ENCODE results near the gene SKIDA1.

Gene SKIDA1

GRCh38 chr10:21499701-21500577 is 25.5 kb downstream of the SKIDA1 start:
- peak; percentile 33 to 40 for DNase-seq

DNA sequence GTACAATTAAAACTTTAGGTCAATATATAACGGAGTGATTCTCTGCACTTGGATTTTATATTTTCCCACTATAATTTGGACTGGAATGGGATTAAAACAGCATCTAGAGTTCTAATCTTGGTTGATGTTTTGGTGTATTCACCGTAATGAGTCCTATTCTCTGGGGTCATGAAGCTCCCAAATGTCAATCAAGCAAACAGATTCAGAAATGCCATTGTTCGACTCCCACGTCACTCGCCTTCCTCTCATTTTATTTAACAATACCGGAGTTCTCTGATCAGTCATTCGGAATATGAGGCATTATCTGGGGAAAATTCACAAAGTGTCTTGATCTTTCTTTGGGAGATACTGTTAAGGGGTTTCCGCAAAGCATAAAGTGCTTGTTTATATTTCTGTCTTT is 26.5 kb downstream of the SKIDA1 start:
- no peak for DNase-seq

DNA sequence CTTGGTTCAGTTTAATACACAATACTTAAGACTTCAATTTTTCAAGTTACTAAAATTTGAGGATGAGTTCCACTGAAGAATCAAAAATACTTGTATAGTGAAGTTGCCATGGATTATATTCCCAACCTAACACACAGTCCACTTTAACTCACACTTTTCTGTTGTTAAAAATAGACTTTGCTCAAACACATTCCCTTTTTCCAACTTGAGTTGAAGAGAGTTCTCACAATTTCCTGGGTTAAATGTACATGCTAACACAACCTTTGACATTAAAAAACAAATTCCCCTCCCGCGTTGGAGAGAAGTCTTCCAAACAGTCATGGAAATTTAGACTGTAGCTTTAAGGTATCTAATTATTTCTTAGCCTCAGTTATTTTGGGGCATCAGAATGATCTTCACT is 27.1 kb downstream of the SKIDA1 start:
- DNase-seq: no peak

DNA sequence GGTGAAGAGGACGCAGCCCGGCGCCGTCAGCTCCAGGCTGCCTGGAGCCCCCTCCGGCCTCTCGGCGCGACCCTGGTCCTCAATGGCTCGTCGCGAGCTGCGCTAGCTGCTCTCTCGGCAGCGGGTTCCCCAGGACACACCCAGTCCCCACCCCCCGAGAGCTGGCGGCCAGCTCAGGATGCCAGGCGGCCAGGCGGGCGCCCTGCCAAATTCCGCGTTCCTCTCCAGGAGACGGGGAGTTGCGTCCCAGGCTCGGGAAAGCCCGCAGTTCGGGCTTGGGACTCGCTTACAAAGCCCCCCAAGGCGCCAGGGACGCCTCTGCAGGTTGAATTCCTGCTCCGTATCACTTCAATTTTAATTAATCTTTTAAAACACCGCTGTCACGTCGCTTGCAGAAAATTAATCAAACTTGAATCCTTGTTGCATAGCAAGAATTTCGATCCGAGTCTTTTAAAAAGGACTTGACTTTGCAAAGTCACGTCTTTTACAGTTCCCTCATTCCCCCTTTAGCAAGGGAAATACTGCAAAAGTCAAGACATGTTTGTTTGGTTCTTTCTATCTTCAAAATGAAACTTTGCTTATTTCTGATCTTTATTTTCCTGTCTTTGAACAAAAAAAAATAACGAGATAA is 28.2 kb downstream of the SKIDA1 start:
- peak; percentile 36 to 53 for DNase-seq

DNA sequence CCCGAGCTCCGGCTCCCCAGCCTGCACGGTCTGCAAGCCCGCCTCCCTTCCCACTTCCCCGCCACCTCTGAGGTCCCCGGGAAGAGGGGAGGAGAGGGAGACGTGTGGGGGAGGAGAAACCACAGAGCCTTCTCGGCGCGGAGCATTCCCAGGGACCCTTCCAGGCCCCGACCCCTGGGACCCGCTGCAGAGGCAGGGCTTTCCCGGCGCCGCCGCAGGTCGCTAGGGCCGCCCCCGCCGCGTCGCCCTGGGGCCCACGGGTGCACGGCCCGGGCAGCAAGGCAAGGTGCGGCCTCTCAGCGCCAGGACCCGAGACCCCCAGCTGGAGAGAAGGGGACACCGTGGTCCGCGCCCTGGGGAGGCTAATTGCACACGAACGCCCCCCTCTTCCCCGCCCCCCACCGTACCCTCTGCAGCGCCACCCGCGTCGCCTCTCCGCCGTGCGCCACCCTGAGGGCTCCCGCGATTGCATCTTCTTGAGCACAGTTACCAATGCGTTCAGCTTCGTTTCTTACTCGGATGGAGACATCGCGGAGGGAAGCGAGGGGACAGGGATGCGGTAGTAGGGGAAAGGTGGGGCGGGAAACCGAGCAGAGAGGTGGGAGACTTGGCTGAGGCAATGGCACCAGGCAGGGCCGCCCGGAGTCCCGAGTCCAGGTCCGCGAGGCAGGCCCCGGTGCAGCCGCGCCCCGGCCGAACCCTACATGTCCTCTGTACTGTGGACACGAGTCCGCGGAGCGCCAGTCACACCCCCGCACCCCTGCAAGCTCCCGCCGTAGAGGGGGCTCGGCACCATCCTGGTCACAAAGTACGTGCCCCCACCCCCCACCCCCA is 28.9 kb downstream of the SKIDA1 start:
- DNase-seq: peak; percentile 59 to 62

- peak; percentile 91 for DNase-seq
Observed at GRCh38 chr10:21495752-21496342, 29.6 kb downstream of the SKIDA1 start.

GRCh38 chr10:21495002-21495751 is 30.3 kb downstream of the SKIDA1 start:
- no peak for DNase-seq

DNA sequence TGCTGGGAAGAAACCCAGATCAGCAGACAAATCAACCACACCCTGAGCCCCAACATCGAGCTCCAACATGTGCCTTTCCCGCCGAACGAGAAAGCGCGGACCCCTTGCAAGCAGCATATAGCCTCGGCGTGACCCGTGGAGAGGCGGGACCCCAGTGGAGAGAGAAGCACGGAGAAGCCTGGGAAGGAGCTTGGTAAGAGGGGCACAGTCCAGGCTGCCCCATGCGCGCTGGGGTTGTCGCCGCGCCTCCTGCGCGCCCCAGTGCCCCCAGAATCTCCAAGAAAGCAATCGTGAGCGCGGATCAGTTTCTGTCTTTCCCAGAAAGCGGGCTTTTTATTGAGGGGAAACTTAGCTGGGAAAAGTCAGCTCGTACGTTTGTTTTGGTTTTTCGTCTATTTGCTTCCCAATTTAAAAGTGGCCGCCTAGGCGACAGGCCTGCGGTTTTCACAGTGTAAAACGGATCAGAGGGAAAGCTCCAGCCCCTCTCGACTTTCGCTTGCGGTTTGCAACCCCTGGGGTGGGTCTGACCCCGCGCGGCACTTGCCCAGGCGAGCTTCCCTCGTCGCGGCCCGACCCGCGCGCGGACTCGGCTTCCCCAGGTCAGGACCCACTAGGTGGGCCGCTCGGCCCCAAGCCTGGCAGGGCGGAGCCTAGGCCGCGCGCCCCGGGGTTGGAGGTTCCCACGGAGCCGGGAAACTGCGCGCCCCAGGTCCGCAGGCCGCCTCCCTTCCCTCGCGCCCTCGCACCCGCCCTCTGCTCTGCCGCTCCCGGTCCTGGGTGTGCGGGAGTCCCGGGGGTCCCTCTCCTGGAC is 31.1 kb downstream of the SKIDA1 start:
- peak; percentile 29 to 44 for DNase-seq

DNA sequence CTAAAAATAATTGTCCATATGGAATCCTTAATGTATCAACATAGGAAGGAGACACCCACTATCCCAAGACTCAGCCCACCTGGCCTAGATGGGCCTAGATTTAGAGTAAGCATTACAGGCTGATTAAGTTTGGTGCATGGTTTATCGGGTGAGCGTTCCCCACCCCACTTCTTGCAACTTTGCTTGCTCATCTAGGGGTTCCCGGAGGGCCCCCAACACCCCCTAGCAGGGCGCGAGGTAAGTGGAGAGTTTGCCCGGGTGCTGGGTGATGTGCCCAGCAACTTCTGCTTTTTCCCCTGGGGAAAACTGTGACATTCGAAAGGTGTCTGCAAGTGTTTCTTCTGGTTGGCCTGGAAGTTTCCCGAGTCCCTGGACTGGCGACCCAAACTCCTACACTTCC is 31.7 kb downstream of the SKIDA1 start:
- DNase-seq: no peak

- no peak for DNase-seq
Observed at GRCh38 chr10:21492421-21492820, 33.1 kb downstream of the SKIDA1 start.

GRCh38 chr10:21490711-21491105 is 34.8 kb downstream of the SKIDA1 start:
- no peak for DNase-seq

DNA sequence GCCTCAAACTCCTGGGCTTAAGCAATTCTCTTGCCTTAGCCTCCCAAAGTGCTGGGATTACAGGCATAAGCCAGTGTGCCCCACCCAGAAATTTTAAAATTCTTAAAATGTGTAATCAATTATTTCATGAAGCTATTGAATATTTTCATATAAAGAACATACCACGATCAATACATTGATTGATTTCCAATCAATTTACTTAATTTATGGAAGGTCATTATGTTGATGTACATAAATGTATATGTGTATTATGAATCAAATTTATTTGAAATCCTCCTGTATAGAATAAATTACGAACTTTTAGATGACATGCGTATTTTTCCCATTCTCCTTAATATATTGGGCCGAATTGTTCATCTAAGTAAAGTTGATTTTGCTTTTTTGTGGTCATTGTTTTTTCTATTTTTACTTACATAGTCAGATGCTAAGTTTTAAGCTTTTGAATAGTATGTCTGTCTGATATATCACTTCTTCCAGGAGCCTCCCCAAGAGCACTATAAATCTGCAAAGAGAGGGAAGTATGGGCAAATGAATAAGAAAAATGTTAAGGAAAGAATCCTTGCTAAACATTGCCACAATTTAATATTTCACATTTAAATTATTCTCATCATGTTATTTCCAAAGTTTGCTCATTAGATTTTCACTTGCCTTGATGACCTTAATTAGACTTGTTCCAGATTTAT is 35.3 kb downstream of the SKIDA1 start:
- no peak for DNase-seq

DNA sequence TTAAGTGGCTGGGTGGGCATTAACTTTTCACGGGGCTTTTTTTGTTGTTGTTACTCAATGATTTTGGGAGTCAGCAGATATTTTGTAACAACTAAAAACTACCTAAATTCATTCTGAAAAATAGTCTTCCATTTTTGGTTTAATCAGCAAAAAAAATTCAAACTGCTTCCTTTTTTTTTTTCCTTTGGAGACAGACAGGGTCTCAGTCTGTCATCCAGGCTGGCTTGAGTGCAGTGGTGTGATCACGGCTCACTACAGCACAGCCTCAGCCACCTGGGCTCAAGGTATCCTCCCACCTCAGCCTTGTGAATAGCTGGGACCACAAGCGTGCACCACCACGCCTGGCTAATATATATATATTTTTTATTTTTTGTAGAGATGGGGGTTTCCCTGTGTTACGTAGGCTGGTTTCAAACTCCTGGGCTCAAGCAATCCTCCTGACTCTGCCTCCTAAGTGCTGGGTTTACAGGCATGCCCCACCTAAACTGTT is 36.5 kb downstream of the SKIDA1 start:
- DNase-seq: no peak

GRCh38 chr10:21488246-21488956 is 37.1 kb downstream of the SKIDA1 start:
- no peak for DNase-seq

GRCh38 chr10:21487416-21488180 is 37.9 kb downstream of the SKIDA1 start:
- DNase-seq: no peak

- no peak for DNase-seq
Observed at GRCh38 chr10:21482821-21483220, 42.7 kb downstream of the SKIDA1 start.

GRCh38 chr10:21481407-21481806 is 44.1 kb downstream of the SKIDA1 start:
- no peak for DNase-seq

DNA sequence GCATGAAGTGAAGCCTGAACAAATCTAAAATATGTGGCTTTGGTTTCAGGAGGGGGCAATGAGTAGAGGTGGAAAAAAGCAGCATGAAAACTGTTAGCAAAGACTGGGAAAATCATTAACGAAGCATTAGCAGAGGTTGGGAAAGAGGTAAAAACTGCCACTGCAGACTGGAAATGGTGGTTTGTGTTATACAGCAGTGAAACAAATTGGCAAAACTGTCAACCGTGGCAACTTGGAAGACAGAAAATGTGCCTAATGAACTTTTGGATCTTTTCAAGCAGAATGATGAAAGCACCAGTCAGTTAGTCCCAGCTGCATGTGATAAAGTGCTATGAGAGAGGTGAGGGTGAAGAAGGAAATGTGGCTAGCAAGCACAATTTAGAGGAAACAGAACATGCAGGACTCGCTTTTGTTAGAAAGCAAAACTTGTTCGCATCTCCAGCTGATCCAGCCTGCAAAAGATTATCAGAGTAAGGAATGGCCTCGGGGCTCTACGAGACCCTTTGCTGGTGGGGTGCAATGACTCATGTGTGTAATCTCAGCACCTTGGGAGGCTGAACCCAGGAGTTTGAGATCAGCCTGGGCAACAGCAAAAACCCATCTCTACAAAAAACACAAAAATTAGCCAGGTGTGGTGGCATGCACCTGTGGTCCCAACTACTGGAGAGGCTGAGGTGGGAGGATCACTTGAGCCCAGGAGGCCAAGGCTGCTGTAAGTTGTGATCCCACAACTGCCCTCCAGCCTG is 45.7 kb downstream of the SKIDA1 start:
- no peak for DNase-seq
